CD4-positive, alpha-beta T cell (primary cell): ENCODE results near the gene PRKCH. TPM values are rescaled to one million over a fixed set of nuclear protein-coding genes. Genes with fewer than 3 reads are reported as not detected.

Experiments
- ATAC-seq: fragments of 200-7000 bp; cut with Tn5 transposase; one replicate; pipeline ENCODE4 v1.10.0; 2022; ENCODE audit warnings: mild to moderate bottlenecking; ENCODE audit not compliant: poor library complexity
- CTCF ChIA-PET: fragments of 350-600 bp; sonication (Branson Sonifier 250); formaldehyde crosslinking; loops from one replicate; lab custom pipeline; 2021; ENCODE audit warnings: antibody characterized with exemption, inconsistent platforms; lab: Charles Lee
- POLR2A ChIA-PET: fragments of 350-600 bp; sonication (Branson Sonifier 250); formaldehyde crosslinking; loops from one replicate; lab custom pipeline; 2021; ENCODE audit warnings: antibody characterized with exemption, inconsistent platforms; lab: Charles Lee
- DNase-seq, 14 experiments: peaks; one replicate each; pipeline ENCODE4 v3.0.0-alpha.2; 2013 to 2020; ENCODE audit warnings: mixed read lengths in 2 of 14
- H3K27ac ChIP-seq, 2 donors: one replicate each; pipeline versions ENCODE4 v1.5.1 to v1.7.0; 2013; ENCODE audit warnings: low read length in 2 of 2, low read depth in 1 of 2, mild to moderate bottlenecking in 1 of 2
- H3K27me3 ChIP-seq, 2 experiments: 1 replicate in 1 of 2; 2 replicates in 1 of 2; pipeline versions ENCODE4 v1.6.1 to v1.7.0; 2013; ENCODE audit warnings: low read length in 2 of 2, control low read depth in 1 of 2, mild to moderate bottlenecking in 1 of 2, moderate library complexity in 1 of 2; ENCODE audit not compliant: insufficient read depth in 2 of 2, control insufficient read depth in 1 of 2
- H3K36me3 ChIP-seq: one replicate; pipeline ENCODE4 v1.6.1; 2013; ENCODE audit warnings: low read length, control low read depth; ENCODE audit not compliant: insufficient read depth
- H3K4me1 ChIP-seq: one replicate; pipeline ENCODE4 v1.6.1; 2013; ENCODE audit warnings: low read length, control low read depth; ENCODE audit not compliant: insufficient read depth
- H3K4me3 ChIP-seq: one replicate; pipeline ENCODE4 v1.5.1; 2013; ENCODE audit warnings: mild to moderate bottlenecking, low read length, moderate library complexity
- H3K9me3 ChIP-seq, 2 experiments: 1 replicate in 1 of 2; 2 replicates in 1 of 2; pipeline versions ENCODE4 v1.6.1 to v1.7.0; 2013; ENCODE audit warnings: low read length in 2 of 2, mild to moderate bottlenecking in 2 of 2, control low read depth in 1 of 2, moderate library complexity in 1 of 2; ENCODE audit not compliant: control insufficient read depth in 1 of 2, insufficient read depth in 1 of 2
- H3K27ac Mint-ChIP-seq: one replicate; pipeline ENCODE4 v1.8.0; 2020; ENCODE audit warnings: mixed read lengths
- H3K27me3 Mint-ChIP-seq: one replicate; pipeline ENCODE4 v1.8.0; 2021; ENCODE audit warnings: mixed read lengths
- H3K36me3 Mint-ChIP-seq: one replicate; pipeline ENCODE4 v1.8.0; 2021; ENCODE audit warnings: low read depth, mixed read lengths
- H3K4me1 Mint-ChIP-seq: one replicate; pipeline ENCODE4 v1.8.0; 2021; ENCODE audit warnings: low read depth, mixed read lengths
- H3K4me3 Mint-ChIP-seq: one replicate; pipeline ENCODE4 v1.8.0; 2020; ENCODE audit warnings: mild to moderate bottlenecking, mixed read lengths
- H3K9me3 Mint-ChIP-seq: one replicate; pipeline ENCODE4 v1.8.0; 2020; ENCODE audit warnings: mixed read lengths
- CTCF ChIP-seq: fragments of 200-600 bp; IDR thresholded peaks from one replicate; pipeline ENCODE4 v1.8.0; 2022; ENCODE audit warnings: antibody characterized with exemption, mild to moderate bottlenecking
- intact Hi-C, 2 experiments: fragments of 100-400 bp; cut with DNase I in 1 of 2; cut with micrococcal nuclease in 1 of 2; formaldehyde crosslinking; loops; one replicate each; pipeline versions ENCODE4 v1.15.1 to v1.9.0; 2023 to 2025; cut with DNase I, micrococcal nuclease
- total RNA-seq, 174 experiments: library from RNA in 2 of 174; stranded (reverse) in 2 of 174; gene quantifications; one replicate each; pipeline ENCODE4 v1.2.3 and lab custom pipeline; 2021 to 2026

The PRKCH gene
- total RNA-seq, 2 experiments from 2014 or later: 378 to 385 TPM

- H3K36me3 Mint-ChIP-seq: peaks cover 80% of the 10 kb centered on the region
- peak overlapping the region; percentile 84 for H3K27ac Mint-ChIP-seq
Measured at GRCh38 chr14:61472801-61473376, 151.5 kb downstream of the PRKCH start.

GRCh38 chr14:61474015-61474414, 152.6 kb downstream of the PRKCH start:
- POLR2A ChIA-PET: interaction anchor here (0.7 to 13.5 kb wide), 4 partner anchors 31 to 224 kb away, joined by 3 to 124 read pairs (median 4); no protein-coding TSS in a partner anchor
- CTCF ChIA-PET: no interaction called here
- no peaks in the 10 kb centered on the region for H3K27me3 Mint-ChIP-seq
- H3K36me3 ChIP-seq: peaks cover 36% of the 10 kb centered on the region
- H3K9me3 Mint-ChIP-seq: peaks cover 2% of the 10 kb centered on the region
- peaks cover 86% of the 10 kb centered on the region for H3K4me1 ChIP-seq
- H3K27me3 ChIP-seq: no peaks in the 10 kb centered on the region
- intact Hi-C loops: no loop called here
- DNase-seq (peak in 3 of 14 experiments; percentile 48 to 62 (median 51)), ATAC-seq (peak; percentile 6)
- peaks cover 77% of the 10 kb centered on the region for H3K36me3 Mint-ChIP-seq
- peaks cover 96% of the 10 kb centered on the region for H3K4me1 Mint-ChIP-seq
- H3K4me3 Mint-ChIP-seq: peak overlapping the region; percentile 73
- peak overlapping the region; percentile 59 to 97 for H3K27ac ChIP-seq
- TF ChIP-seq CTCF: no peak
- H3K9me3 ChIP-seq: no peaks in the 10 kb centered on the region
- H3K4me3 ChIP-seq: no peak overlapping the region
- H3K27ac Mint-ChIP-seq: peak overlapping the region; percentile 84

More at GRCh38 chr14:61472801-61473376, 151.5 kb downstream of the PRKCH start:
- H3K4me3 ChIP-seq: no peak overlapping the region
- Mint-ChIP-seq H3K4me1 (peaks cover 96% of the 10 kb centered on the region), H3K27me3 (no peaks in the 10 kb centered on the region), H3K9me3 (peaks cover 2% of the 10 kb centered on the region), H3K4me3 (peak overlapping the region; percentile 87)
- no peaks in the 10 kb centered on the region for H3K27me3 ChIP-seq
- POLR2A ChIA-PET: interaction anchor here (0.7 to 13.5 kb wide), 7 partner anchors 20 to 289 kb away, joined by 3 to 124 read pairs (median 4); partner anchors contain the start of genes HIF1A and SNAPC1
- H3K27ac ChIP-seq: peak overlapping the region; percentile 42 to 97
- peaks cover 44% of the 10 kb centered on the region for H3K36me3 ChIP-seq
- no peaks in the 10 kb centered on the region for H3K9me3 ChIP-seq
- DNase-seq: peak; percentile 41 to 85 (median 62)
- intact Hi-C loops: loop anchor here (1.0 to 2.0 kb wide), 2 partner anchors 12 to 34 kb away; no protein-coding TSS in a partner anchor
- CTCF ChIA-PET: interaction anchor here (2.8 kb wide), 1 partner anchor 11 kb away, joined by 13 read pairs; no protein-coding TSS in a partner anchor
- peaks cover 85% of the 10 kb centered on the region for H3K4me1 ChIP-seq
- no peak for ATAC-seq
- no peak for TF ChIP-seq CTCF

GRCh38 chr14:61474701-61475100, 153.3 kb downstream of the PRKCH start:
- Histone ChIP-seq H3K4me3 (no peak overlapping the region), H3K4me1 (peaks cover 86% of the 10 kb centered on the region), H3K27me3 (no peaks in the 10 kb centered on the region), H3K9me3 (no peaks in the 10 kb centered on the region), H3K27ac (peak overlapping the region; percentile 95 to 97), H3K36me3 (peaks cover 31% of the 10 kb centered on the region)
- no peak for TF ChIP-seq CTCF
- CTCF ChIA-PET: interaction anchor here (1.2 to 2.1 kb wide), 3 partner anchors 17 to 37 kb away, joined by 4 to 6 read pairs (median 5); no protein-coding TSS in a partner anchor
- peak overlapping the region; percentile 5 for H3K4me3 Mint-ChIP-seq
- H3K36me3 Mint-ChIP-seq: peaks cover 76% of the 10 kb centered on the region
- intact Hi-C loops: loop anchor here in 1 of 2 experiments (5.0 kb wide), 2 partner anchors 98 to 198 kb away; no protein-coding TSS in a partner anchor
- H3K27me3 Mint-ChIP-seq: no peaks in the 10 kb centered on the region
- peaks cover 96% of the 10 kb centered on the region for H3K4me1 Mint-ChIP-seq
- peak overlapping the region; percentile 84 for H3K27ac Mint-ChIP-seq
- ATAC-seq: no peak
- peaks cover 2% of the 10 kb centered on the region for H3K9me3 Mint-ChIP-seq
- POLR2A ChIA-PET: interaction anchor here (0.7 to 13.5 kb wide), 5 partner anchors 30 to 223 kb away, joined by 3 to 124 read pairs (median 4); no protein-coding TSS in a partner anchor
- no peak for DNase-seq
